H9 (cell line): Measurements from ENCODE around the gene UPF3A. TPM values are rescaled to one million over a fixed set of nuclear protein-coding genes. Genes with fewer than 3 reads are reported as not detected.

Experiments used
- DNase-seq: peaks from one replicate; pipeline ENCODE4 v3.0.0-alpha.2; 2017
- H2AFZ ChIP-seq: one replicate; pipeline ENCODE4 v1.6.1; 2013; ENCODE audit warnings: mild to moderate bottlenecking, low read length, control low read depth, moderate library complexity
- H2AK5ac ChIP-seq: 2 replicates; pipeline ENCODE4 v1.6.1; 2013; ENCODE audit warnings: low read length, control low read depth, mixed read lengths; ENCODE audit not compliant: insufficient read length
- H2BK120ac ChIP-seq: one replicate; pipeline ENCODE4 v1.6.1; 2013; ENCODE audit warnings: low read depth, mild to moderate bottlenecking, low read length, control low read depth, inconsistent platforms; ENCODE audit not compliant: poor library complexity, severe bottlenecking
- H2BK12ac ChIP-seq: 2 replicates; pipeline ENCODE4 v1.6.1; 2013; ENCODE audit warnings: low read length, control low read depth, mixed read lengths, low read depth; ENCODE audit not compliant: insufficient read length
- H2BK15ac ChIP-seq: 2 replicates; pipeline ENCODE4 v1.6.1; 2013; ENCODE audit warnings: low read depth, low read length, control low read depth
- H2BK20ac ChIP-seq: one replicate; pipeline ENCODE4 v1.6.1; 2013; ENCODE audit warnings: low read depth, mild to moderate bottlenecking, low read length, control low read depth, inconsistent platforms; ENCODE audit not compliant: poor library complexity, severe bottlenecking
- H2BK5ac ChIP-seq: 2 replicates; pipeline ENCODE4 v1.6.1; 2013; ENCODE audit warnings: low read length, control low read depth, mixed read lengths; ENCODE audit not compliant: insufficient read length
- H3K14ac ChIP-seq: 2 replicates; pipeline ENCODE4 v1.6.1; 2013; ENCODE audit warnings: low read length, control low read depth; ENCODE audit not compliant: insufficient read depth
- H3K18ac ChIP-seq: 2 replicates; pipeline ENCODE4 v1.6.1; 2013; ENCODE audit warnings: low read depth, mild to moderate bottlenecking, mixed read lengths, low read length, control low read depth; ENCODE audit not compliant: insufficient read length
- H3K23ac ChIP-seq: 2 replicates; pipeline ENCODE4 v1.6.1; 2013; ENCODE audit warnings: low read length, control low read depth, mixed read lengths, low read depth; ENCODE audit not compliant: insufficient read length
- H3K23me2 ChIP-seq: 2 replicates; pipeline ENCODE4 v1.6.1; 2013; ENCODE audit warnings: low read depth, mild to moderate bottlenecking, mixed read lengths, low read length, control low read depth; ENCODE audit not compliant: insufficient read length, poor library complexity, severe bottlenecking
- H3K27ac ChIP-seq: 2 replicates; pipeline ENCODE4 v1.5.1; 2013; ENCODE audit warnings: low read length, control low read depth, mixed read lengths, low read depth; ENCODE audit not compliant: insufficient read length
- H3K27me3 ChIP-seq: 2 replicates; pipeline ENCODE4 v1.6.1; 2013; ENCODE audit warnings: low read length, control low read depth, inconsistent platforms; ENCODE audit not compliant: insufficient read depth
- H3K4ac ChIP-seq: 2 replicates; pipeline ENCODE4 v1.6.1; 2013; ENCODE audit warnings: low read depth, mild to moderate bottlenecking, control low read depth, inconsistent platforms, low read length, moderate library complexity
- H3K4me1 ChIP-seq: 2 replicates; pipeline ENCODE4 v1.6.1; 2013; ENCODE audit warnings: low read length, control low read depth, inconsistent platforms; ENCODE audit not compliant: insufficient read depth
- H3K4me2 ChIP-seq: 2 replicates; pipeline ENCODE4 v1.6.1; 2013; ENCODE audit warnings: low read length, control low read depth, mixed read lengths; ENCODE audit not compliant: insufficient read length, insufficient read depth
- H3K56ac ChIP-seq: 2 replicates; pipeline ENCODE4 v1.6.1; 2013; ENCODE audit warnings: low read depth, mild to moderate bottlenecking, mixed read lengths, low read length, control low read depth; ENCODE audit not compliant: insufficient read length
- H3K79me1 ChIP-seq: 2 replicates; pipeline ENCODE4 v1.6.1; 2013; ENCODE audit warnings: low read depth, mild to moderate bottlenecking, moderate library complexity, low read length, control low read depth, inconsistent platforms; ENCODE audit not compliant: insufficient read depth, poor library complexity, severe bottlenecking
- H3K79me2 ChIP-seq: 2 replicates; pipeline ENCODE4 v1.6.1; 2013; ENCODE audit warnings: low read length, control low read depth, inconsistent platforms; ENCODE audit not compliant: insufficient read depth
- H3K9ac ChIP-seq: 2 replicates; pipeline ENCODE4 v1.6.1; 2013; ENCODE audit warnings: low read length, control low read depth, mixed read lengths; ENCODE audit not compliant: insufficient read length; ENCODE audit errors: extremely low read depth
- H3K9me3 ChIP-seq: one replicate; pipeline ENCODE4 v1.6.1; 2013; ENCODE audit warnings: low read depth, low read length, inconsistent platforms; ENCODE audit not compliant: control insufficient read depth
- H3T11ph ChIP-seq: one replicate; pipeline ENCODE4 v1.6.1; 2013; ENCODE audit warnings: mild to moderate bottlenecking, low read length, control low read depth, inconsistent platforms
- H4K20me1 ChIP-seq: one replicate; pipeline ENCODE4 v1.6.1; 2013; ENCODE audit not compliant: control insufficient read depth, insufficient read length, insufficient read depth
- H4K5ac ChIP-seq: 2 replicates; pipeline ENCODE4 v1.6.1; 2013; ENCODE audit warnings: low read depth, mild to moderate bottlenecking, mixed read lengths, low read length, control low read depth; ENCODE audit not compliant: insufficient read length
- H4K8ac ChIP-seq: replicated peaks from 2 replicates; pipeline ENCODE4 v1.6.1; 2013; ENCODE audit warnings: low read length, control low read depth, mixed read lengths, low read depth; ENCODE audit not compliant: insufficient read length
- H4K91ac ChIP-seq: 2 replicates; pipeline ENCODE4 v1.6.1; 2013; ENCODE audit warnings: low read depth, mild to moderate bottlenecking, moderate library complexity, mixed read lengths, low read length, control low read depth; ENCODE audit not compliant: insufficient read length
- H3K27ac Mint-ChIP-seq, 3 experiments: 2 replicates in 2 of 3; 3 replicates in 1 of 3; pipeline ENCODE4 v1.8.0; 2020 to 2021; ENCODE audit warnings: mixed read lengths in 3 of 3, mild to moderate bottlenecking in 1 of 3, moderate library complexity in 1 of 3
- H3K27me3 Mint-ChIP-seq: 2 replicates; pipeline ENCODE4 v1.8.0; 2021; ENCODE audit warnings: low read depth, mild to moderate bottlenecking, moderate library complexity, mixed read lengths
- H3K36me3 Mint-ChIP-seq, 3 experiments: 2 replicates in 2 of 3; 3 replicates in 1 of 3; pipeline ENCODE4 v1.8.0; 2020 to 2021; ENCODE audit warnings: low read depth in 3 of 3, mixed read lengths in 3 of 3; ENCODE audit not compliant: insufficient read depth in 1 of 3
- H3K4me1 Mint-ChIP-seq, 2 experiments: 2 replicates each; pipeline ENCODE4 v1.8.0; 2020; ENCODE audit warnings: mixed read lengths in 2 of 2
- H3K4me3 Mint-ChIP-seq, 2 experiments: 2 replicates in 1 of 2; 3 replicates in 1 of 2; pipeline ENCODE4 v1.8.0; 2020 to 2021; ENCODE audit warnings: mild to moderate bottlenecking in 2 of 2, mixed read lengths in 2 of 2, moderate library complexity in 1 of 2
- H3K9me3 Mint-ChIP-seq, 2 experiments: 2 replicates in 1 of 2; 3 replicates in 1 of 2; pipeline ENCODE4 v1.8.0; 2020; ENCODE audit warnings: mild to moderate bottlenecking in 2 of 2, mixed read lengths in 2 of 2, moderate library complexity in 1 of 2
- WGBS: extraction: QIAGEN DNeasy Blood & Tissue Kit; methylation state at CpG from one replicate; pipeline ENCODE4 v1.1.7; 2013; ENCODE audit warnings: missing lambda C conversion rate, low lambda C conversion rate, mixed read lengths; ENCODE audit not compliant: insufficient read length; ENCODE audit errors: extremely low coverage; 5-methylcytosine and 5-hydroxymethylcytosine counted together
- total RNA-seq: library from RNA; stranded (reverse); gene quantifications from 2 replicates; pipeline ENCODE4 v1.2.1, GENCODE V29; 2021
- TF ChIP-seq, protein P1 (sequence below): fragments of 200-600 bp; sonication (generic); conservative IDR thresholded peaks from 3 replicates; pipeline ENCODE4 v1.8.0; 2021; ENCODE audit warnings: antibody characterized with exemption, mild to moderate bottlenecking

Gene UPF3A
- total RNA-seq, 1 experiment from 2014 or later, result 81.8 TPM

DNA sequence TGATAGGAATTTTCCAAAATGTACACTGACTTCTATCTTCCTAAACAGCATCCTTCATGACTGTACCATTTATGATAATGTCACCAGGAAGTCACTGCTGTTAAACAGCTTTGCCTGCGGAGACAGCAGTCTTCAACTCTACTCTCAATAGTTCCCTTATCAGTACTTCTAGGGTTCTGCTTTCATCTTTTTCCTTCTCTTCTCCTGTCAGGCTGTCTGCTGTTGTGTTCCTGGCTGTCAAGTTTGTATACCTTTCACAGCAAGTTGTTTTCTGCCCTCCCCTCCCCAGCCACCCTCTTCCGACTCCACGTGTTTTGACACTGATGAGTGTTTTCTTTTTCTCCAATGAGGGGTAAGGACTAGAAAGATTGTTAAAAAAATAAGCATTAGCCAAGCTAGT lies 2.2 kb downstream of the UPF3A start:
- Histone ChIP-seq H3K4me1 (peaks cover 3% of the 10 kb centered on the region), H3K27ac (no peak overlapping the region), H3T11ph (no peak overlapping the region), H4K8ac (no peak overlapping the region), H2BK12ac (no peak overlapping the region), H3K18ac (no peak overlapping the region), H3K56ac (no peak overlapping the region), H3K14ac (no peak overlapping the region), H4K91ac (no peak overlapping the region), H2BK5ac (no peak overlapping the region), H3K9me3 (no peaks in the 10 kb centered on the region), H4K20me1 (no peaks in the 10 kb centered on the region), H2AK5ac (no peak overlapping the region), H3K4ac (no peak overlapping the region), H3K79me1 (no peaks in the 10 kb centered on the region), H2BK120ac (no peak overlapping the region), H3K79me2 (peaks cover 4% of the 10 kb centered on the region; the same call in 1 of the 2 replicates), H2AFZ (no peak overlapping the region), H3K27me3 (no peaks in the 10 kb centered on the region), H3K4me2 (no peak overlapping the region), H2BK20ac (no peak overlapping the region), H3K23ac (no peak overlapping the region), H4K5ac (no peak overlapping the region), H3K9ac (no peak overlapping the region), H2BK15ac (no peak overlapping the region), H3K23me2 (no peaks in the 10 kb centered on the region)
- no peak for DNase-seq
- TF ChIP-seq, protein P1, sequence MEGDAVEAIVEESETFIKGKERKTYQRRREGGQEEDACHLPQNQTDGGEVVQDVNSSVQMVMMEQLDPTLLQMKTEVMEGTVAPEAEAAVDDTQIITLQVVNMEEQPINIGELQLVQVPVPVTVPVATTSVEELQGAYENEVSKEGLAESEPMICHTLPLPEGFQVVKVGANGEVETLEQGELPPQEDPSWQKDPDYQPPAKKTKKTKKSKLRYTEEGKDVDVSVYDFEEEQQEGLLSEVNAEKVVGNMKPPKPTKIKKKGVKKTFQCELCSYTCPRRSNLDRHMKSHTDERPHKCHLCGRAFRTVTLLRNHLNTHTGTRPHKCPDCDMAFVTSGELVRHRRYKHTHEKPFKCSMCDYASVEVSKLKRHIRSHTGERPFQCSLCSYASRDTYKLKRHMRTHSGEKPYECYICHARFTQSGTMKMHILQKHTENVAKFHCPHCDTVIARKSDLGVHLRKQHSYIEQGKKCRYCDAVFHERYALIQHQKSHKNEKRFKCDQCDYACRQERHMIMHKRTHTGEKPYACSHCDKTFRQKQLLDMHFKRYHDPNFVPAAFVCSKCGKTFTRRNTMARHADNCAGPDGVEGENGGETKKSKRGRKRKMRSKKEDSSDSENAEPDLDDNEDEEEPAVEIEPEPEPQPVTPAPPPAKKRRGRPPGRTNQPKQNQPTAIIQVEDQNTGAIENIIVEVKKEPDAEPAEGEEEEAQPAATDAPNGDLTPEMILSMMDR, result no peak
- peaks cover 18% of the 10 kb centered on the region in 2 experiments for H3K4me1 Mint-ChIP-seq
- peaks cover 33 to 59% (median 52%) of the 10 kb centered on the region in 3 experiments for H3K36me3 Mint-ChIP-seq
- no peaks in the 10 kb centered on the region; the same call in 1 of the 2 replicates for H3K27me3 Mint-ChIP-seq
- no peaks in the 10 kb centered on the region for H3K9me3 Mint-ChIP-seq
- H3K4me3 Mint-ChIP-seq, result peak overlapping the region; percentile 30 to 69
- H3K27ac Mint-ChIP-seq, result peak overlapping the region in 2 of 3 experiments; percentile 12 to 29; a peak in 2 of 7 replicates
- no CpG with 5 or more reads among the region's 3 CpGs for WGBS
